Thyroid gland (tissue), 4 donors: Measurements from ENCODE around the gene FAM171A2.

Experiments
- POLR2A ChIP-seq, 2 donors: fragments of 450-650 bp; IDR thresholded peaks; one replicate each; pipeline ENCODE4 v1.6.1; 2017; ENCODE audit warnings: antibody characterized with exemption in 2 of 2, mild to moderate bottlenecking in 2 of 2, moderate library complexity in 1 of 2
- TF ChIP-seq, protein P1 (sequence below), 6 experiments: fragments of 200-600 bp in 3 of 6; fragments of 450-650 bp in 3 of 6; sonication (generic) in 3 of 6; IDR thresholded peaks; one replicate each; pipeline ENCODE4 v1.5.1; 2016 to 2019; ENCODE audit warnings: antibody characterized with exemption in 6 of 6, mild to moderate bottlenecking in 2 of 6, inconsistent platforms in 1 of 6, moderate library complexity in 1 of 6

DNA sequence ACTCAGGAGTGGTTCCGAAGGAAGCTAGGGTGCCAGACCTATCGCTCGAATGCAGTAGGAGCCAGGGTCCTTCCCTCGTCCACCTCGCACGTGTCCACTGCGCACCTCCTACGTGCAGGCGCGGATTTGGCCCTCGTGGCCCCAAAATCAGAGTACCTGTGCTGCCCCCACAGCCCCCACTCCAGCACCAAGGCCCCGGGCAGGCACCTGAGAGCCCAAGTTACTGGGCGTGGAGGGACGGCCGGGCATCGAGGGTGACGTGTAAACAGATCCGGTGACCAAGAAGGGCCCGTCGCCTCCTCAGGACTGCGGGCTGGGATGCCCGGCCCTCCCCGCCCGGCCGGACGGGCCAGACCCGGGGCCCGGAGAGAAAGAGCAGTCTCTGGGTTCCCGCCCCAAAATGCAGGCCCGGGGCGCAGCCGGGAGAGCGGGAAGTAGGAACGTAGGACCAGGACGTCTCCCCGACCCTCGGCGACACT is 39.5 kb downstream of the FAM171A2 start:
- TF ChIP-seq, protein P1, sequence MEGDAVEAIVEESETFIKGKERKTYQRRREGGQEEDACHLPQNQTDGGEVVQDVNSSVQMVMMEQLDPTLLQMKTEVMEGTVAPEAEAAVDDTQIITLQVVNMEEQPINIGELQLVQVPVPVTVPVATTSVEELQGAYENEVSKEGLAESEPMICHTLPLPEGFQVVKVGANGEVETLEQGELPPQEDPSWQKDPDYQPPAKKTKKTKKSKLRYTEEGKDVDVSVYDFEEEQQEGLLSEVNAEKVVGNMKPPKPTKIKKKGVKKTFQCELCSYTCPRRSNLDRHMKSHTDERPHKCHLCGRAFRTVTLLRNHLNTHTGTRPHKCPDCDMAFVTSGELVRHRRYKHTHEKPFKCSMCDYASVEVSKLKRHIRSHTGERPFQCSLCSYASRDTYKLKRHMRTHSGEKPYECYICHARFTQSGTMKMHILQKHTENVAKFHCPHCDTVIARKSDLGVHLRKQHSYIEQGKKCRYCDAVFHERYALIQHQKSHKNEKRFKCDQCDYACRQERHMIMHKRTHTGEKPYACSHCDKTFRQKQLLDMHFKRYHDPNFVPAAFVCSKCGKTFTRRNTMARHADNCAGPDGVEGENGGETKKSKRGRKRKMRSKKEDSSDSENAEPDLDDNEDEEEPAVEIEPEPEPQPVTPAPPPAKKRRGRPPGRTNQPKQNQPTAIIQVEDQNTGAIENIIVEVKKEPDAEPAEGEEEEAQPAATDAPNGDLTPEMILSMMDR (IDR thresholded peaks at IDR 0.05) = no peak
- TF ChIP-seq POLR2A (IDR thresholded peaks at IDR 0.05) = no peak
